ENCODE measurements around the gene RXYLT1.

RXYLT1 gene

GRCh38 chr12:63843254-63843720 is 63.6 kb downstream of the RXYLT1 start:
- DNase-seq (ENCODE audit: low read depth, low spot score), result no peak

- peak; percentile 81 for DNase-seq (ENCODE audit: low read depth, low spot score)
These were observed 64.1 kb downstream of the RXYLT1 start for GRCh38 chr12:63843721-63844390.

- peak; percentile 39 for DNase-seq (ENCODE audit: low read depth, low spot score)
These were observed 65.0 kb downstream of the RXYLT1 start, which contains the start of gene SRGAP1 for GRCh38 chr12:63844391-63845341. SRGAP1 (plus strand) TSS chr12:63844700; CDS start chr12:63844817, 117 bp downstream.

- no peak for DNase-seq (ENCODE audit: low read depth, low spot score)
These were observed 66.0 kb downstream of the RXYLT1 start for GRCh38 chr12:63845726-63846125.

DNA sequence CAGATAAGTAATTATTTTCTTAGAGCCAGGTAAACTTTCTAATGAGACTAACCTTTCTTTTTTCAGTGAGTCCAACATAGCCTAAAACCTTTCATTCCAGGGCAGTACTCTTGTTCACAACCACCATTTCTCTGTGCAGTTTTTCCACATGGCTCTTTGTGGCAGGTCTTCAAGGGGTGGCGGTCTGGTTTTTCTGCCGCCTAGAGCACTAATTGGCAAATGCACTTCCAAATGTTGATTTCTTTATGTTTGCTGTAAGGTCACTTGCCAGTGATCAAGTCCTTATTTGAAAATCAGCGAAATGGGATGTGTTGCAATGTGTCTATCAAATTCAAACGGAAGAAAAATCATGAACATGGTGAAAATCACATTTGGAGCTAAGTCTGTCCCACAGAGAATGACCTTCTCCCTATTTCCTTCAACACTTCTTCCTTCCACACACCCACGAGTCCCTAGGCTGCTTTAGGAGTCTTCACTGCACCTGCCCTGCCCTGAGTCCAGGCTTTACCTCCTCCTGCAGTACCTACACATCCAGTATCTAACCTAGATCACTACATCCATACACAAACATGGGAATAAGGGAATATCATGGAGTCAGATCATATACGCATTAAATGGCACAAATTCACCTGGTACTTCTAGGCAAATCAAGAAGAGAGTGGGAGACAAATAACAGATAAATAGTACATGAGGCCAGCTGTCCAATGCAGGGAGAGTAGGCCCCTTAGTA is 66.7 kb downstream of the RXYLT1 start:
- DNase-seq (ENCODE audit: low read depth, low spot score), result no peak

DNA sequence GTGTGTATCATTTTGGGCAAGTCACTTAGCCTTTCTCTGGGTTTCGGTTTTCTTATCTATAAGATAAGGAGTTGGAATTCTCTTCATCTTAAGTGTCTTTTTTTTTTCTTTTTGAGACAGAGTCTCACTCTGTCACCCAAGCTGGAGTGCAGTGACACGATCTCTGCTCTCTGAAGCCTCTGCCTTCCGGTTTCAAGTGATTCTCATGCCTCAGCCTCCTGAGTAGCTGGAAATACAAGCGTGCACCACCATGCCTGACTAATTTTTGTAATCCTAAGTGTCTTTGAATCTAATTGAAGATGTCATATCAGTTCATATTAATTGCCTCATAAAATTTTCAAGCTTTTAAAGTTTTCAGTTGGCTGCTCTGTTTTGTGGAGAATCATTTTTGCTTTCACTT is 68.7 kb downstream of the RXYLT1 start:
- no peak for DNase-seq (ENCODE audit: low read depth, low spot score)

GRCh38 chr12:63849106-63849620 is 69.5 kb downstream of the RXYLT1 start:
- DNase-seq (ENCODE audit: low read depth, low spot score), result no peak

- DNase-seq (ENCODE audit: low read depth, low spot score), result no peak
These were observed 69.9 kb downstream of the RXYLT1 start for GRCh38 chr12:63849641-63850040.

DNA sequence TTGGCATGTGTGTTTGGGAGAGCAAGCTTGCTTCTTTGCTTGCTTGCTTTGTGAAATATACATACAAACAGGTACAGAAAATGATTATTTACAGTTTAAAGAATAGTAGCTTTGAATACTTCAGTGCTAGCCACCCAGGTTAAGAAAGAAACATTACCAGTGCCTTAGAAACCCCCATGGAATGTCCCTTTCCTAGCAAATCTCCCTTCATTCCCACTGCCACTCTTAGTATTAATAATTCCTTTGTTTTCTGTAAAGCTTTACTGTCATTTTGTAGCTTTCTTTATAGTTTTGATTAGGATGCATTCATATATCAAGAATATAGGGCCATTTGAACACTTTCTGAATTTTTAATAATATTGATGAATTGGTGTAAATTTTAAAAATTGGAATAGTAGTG is 74.3 kb downstream of the RXYLT1 start:
- DNase-seq (ENCODE audit: low read depth, low spot score), result no peak

- no peak for DNase-seq (ENCODE audit: low read depth, low spot score)
These were observed 75.6 kb downstream of the RXYLT1 start for GRCh38 chr12:63855299-63855698.

DNA sequence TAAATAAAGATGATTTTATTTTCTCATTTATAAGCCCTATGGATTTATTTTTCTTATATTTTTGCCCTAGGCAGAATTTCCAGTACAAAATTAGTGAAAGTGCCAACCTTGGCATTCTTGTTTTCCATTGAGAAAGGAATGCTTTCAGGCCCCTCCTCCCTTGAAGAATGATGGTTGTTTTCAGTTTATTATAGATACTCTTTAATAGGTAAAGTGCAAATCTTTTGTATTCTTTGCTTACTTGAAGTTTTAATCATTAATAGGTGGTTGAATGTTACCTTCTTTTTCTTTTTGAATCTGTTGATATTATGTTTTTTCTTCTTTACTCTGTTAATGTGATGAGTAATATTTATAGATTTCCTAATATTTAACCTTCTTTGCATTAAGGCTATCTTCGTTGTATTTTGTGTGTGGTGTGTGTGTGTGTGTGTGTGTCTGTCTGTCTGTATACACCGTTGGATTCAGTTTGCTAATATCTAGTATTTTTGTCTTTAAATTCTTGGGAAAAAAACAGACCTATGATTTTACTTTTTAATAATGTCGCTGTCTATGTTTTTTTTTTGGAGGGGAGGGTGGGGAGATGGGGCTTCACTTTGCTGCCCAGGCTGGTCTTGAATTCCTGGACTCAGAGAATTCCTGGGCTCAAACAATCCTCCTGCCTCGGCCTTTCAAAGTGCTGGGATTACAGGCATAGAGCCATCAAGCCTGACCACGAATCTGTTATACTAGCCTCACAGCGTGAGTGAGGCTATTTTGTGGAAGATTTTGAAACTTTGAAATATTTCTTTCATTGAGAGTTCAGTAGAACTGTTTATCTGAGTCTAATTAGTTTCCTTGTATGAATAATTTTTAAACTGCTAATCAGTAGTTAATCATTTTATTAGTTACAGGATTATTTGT is 78.3 kb downstream of the RXYLT1 start:
- no peak for DNase-seq (ENCODE audit: low read depth, low spot score)
